K562 (cell line): ENCODE results near the gene DAP. TPM values are rescaled to one million over a fixed set of nuclear protein-coding genes. Genes with fewer than 3 reads are reported as not detected.

Experiments
- ATAC-seq: fragments of 200-7000 bp; cut with Tn5 transposase; 3 replicates; pipeline ENCODE4 v1.9.1; 2020; ENCODE audit warnings: moderate library complexity
- BruUV-seq: library from RNA; stranded (reverse); fragments of 400-500 nt; replicated peaks from 2 replicates; lab custom pipeline; 2021; lab: Mats Ljungman, UMichigan
- CTCF ChIA-PET: fragments of 300-600 bp; formaldehyde crosslinking; extraction: SDS; loops from one replicate; lab custom pipeline; 2021; ENCODE audit warnings: low intra/inter-chr PET ratio; lab: Yijun Ruan, JAX
- POLR2A ChIA-PET: fragments of 300-600, 350-650 bp; sonication (Branson Sonifier 250); formaldehyde crosslinking; extraction: SDS; loops from one replicate; lab custom pipeline; 2021; ENCODE audit warnings: antibody characterized with exemption, inconsistent platforms; lab: Yijun Ruan, JAX
- DNase-seq, 4 experiments: peaks; one replicate each; pipeline versions ENCODE4 v3.0.0 to v3.0.0-alpha.2; 2011 to 2018; ENCODE audit warnings: low spot score in 3 of 4, mixed read lengths in 3 of 4; ENCODE audit errors: extremely low read depth in 1 of 4
- FAIRE-seq: peaks from 2 replicates; lab custom pipeline; 2011; peaks lifted over from hg19 to GRCh38; lab: Jason Lieb, UNC
- H2AFZ ChIP-seq: 2 replicates; pipeline ENCODE4 v1.6.0; 2011; ENCODE audit warnings: low read depth, low read length, control low read depth, inconsistent platforms
- H3K27ac ChIP-seq: fragments of 200-600 bp; 3 replicates; pipeline ENCODE4 v1.8.0; 2011; ENCODE audit warnings: low read depth, mild to moderate bottlenecking, control low read depth, inconsistent platforms, low read length, moderate library complexity, mixed read lengths; ENCODE audit errors: extremely low read depth
- H3K27me3 ChIP-seq, 2 experiments: fragments of 300-600 bp in 1 of 2; 2 replicates in 1 of 2; 3 replicates in 1 of 2; pipeline versions ENCODE4 v1.6.0 to v1.8.0; 2011; ENCODE audit warnings: inconsistent platforms in 2 of 2, low read length in 2 of 2, mild to moderate bottlenecking in 1 of 2, mixed read lengths in 1 of 2, moderate library complexity in 1 of 2; ENCODE audit not compliant: control insufficient read depth in 2 of 2, insufficient read depth in 2 of 2
- H3K36me3 ChIP-seq: fragments of 300-600 bp; 3 replicates; pipeline ENCODE4 v1.8.0; 2011; ENCODE audit warnings: mild to moderate bottlenecking, low read length, inconsistent platforms; ENCODE audit not compliant: control insufficient read depth, insufficient read depth
- H3K4me1 ChIP-seq, 2 experiments: fragments of 200-600 bp in 1 of 2; replicated peaks in 1 of 2; 2 replicates in 1 of 2; 3 replicates in 1 of 2; pipeline versions ENCODE4 v1.5.1 to v1.8.0; 2011; ENCODE audit warnings: inconsistent platforms in 2 of 2, low read length in 2 of 2, mild to moderate bottlenecking in 1 of 2, mixed read lengths in 1 of 2, moderate library complexity in 1 of 2; ENCODE audit not compliant: control insufficient read depth in 2 of 2, insufficient read depth in 2 of 2
- H3K4me2 ChIP-seq: 2 replicates; pipeline ENCODE4 v1.6.1; 2011; ENCODE audit warnings: low read length, control low read depth, inconsistent platforms, mixed read lengths; ENCODE audit not compliant: insufficient read depth
- H3K4me3 ChIP-seq: fragments of 200-600 bp; sonication (generic), shearing (Covaris generic); 2 replicates; pipeline ENCODE4 v1.5.1; 2016; ENCODE audit warnings: control low read depth, inconsistent platforms
- H3K79me2 ChIP-seq: fragments of 200-600 bp; 3 replicates; pipeline ENCODE4 v1.8.0; 2011; ENCODE audit warnings: low read length, inconsistent platforms; ENCODE audit not compliant: control insufficient read depth, insufficient read depth
- H3K9ac ChIP-seq, 2 experiments: 2 replicates each; pipeline versions ENCODE4 v1.6.0 to v1.6.1; 2011; ENCODE audit warnings: low read depth in 2 of 2, low read length in 2 of 2, control low read depth in 1 of 2, inconsistent platforms in 1 of 2, mild to moderate bottlenecking in 1 of 2, mixed read lengths in 1 of 2; ENCODE audit not compliant: insufficient read depth in 1 of 2
- H3K9me1 ChIP-seq: one replicate; pipeline ENCODE4 v1.6.0; 2011; ENCODE audit warnings: inconsistent platforms, mild to moderate bottlenecking, low read length, moderate library complexity; ENCODE audit not compliant: control insufficient read depth, insufficient read depth
- H3K9me3 ChIP-seq: replicated peaks from 2 replicates; pipeline ENCODE4 v1.5.1; 2011; ENCODE audit warnings: low read depth, low read length, inconsistent platforms; ENCODE audit not compliant: control insufficient read depth, insufficient read depth
- H4K20me1 ChIP-seq: replicated peaks from 2 replicates; pipeline ENCODE4 v1.6.1; 2011; ENCODE audit warnings: low read length, inconsistent platforms, mixed read lengths; ENCODE audit not compliant: control insufficient read depth, insufficient read depth
- CREBBP ChIP-seq: IDR thresholded peaks from one replicate; pipeline ENCODE4 v1.6.1; 2012; ENCODE audit warnings: low read depth, mild to moderate bottlenecking, control low read depth, inconsistent platforms, low read length
- FOXJ3 ChIP-seq: sonication (generic); formaldehyde crosslinking; IDR thresholded peaks from 2 replicates; pipeline ENCODE4 v1.4.0; 2020; ENCODE audit warnings: mild to moderate bottlenecking, missing genetic modification reagents
- MBD1 ChIP-seq: fragments of 250-450 bp; sonication (Bioruptor Pico); IDR thresholded peaks from 2 replicates; pipeline ENCODE4 v1.8.0; 2022; ENCODE audit warnings: inconsistent platforms
- MTF1 ChIP-seq: fragments of 250-450 bp; sonication (Bioruptor Pico); IDR thresholded peaks from 2 replicates; pipeline ENCODE4 v1.9.0; 2021; ENCODE audit warnings: moderate library complexity, mild to moderate bottlenecking, inconsistent platforms, borderline replicate concordance
- NCOA1 ChIP-seq: fragments of 450-650 bp; IDR thresholded peaks from 2 replicates; pipeline ENCODE4 v1.6.1; 2016; ENCODE audit warnings: low read depth
- NUFIP1 ChIP-seq: fragments of 450-650 bp; IDR thresholded peaks from 2 replicates; pipeline ENCODE4 v1.6.1; 2018; ENCODE audit not compliant: partially characterized antibody
- RBBP5 ChIP-seq: fragments of 200-600 bp; sonication (generic); IDR thresholded peaks from 2 replicates; pipeline ENCODE4 v1.6.1; 2012; ENCODE audit warnings: borderline replicate concordance, mild to moderate bottlenecking, low read length, control low read depth, inconsistent platforms; ENCODE audit not compliant: insufficient read depth, poor library complexity, severe bottlenecking
- SP2 ChIP-seq: IDR thresholded peaks from 2 replicates; pipeline ENCODE4 v1.6.1; 2011; ENCODE audit warnings: mild to moderate bottlenecking, low read depth, low read length, moderate library complexity; ENCODE audit not compliant: poor library complexity, severe bottlenecking; ENCODE audit errors: extremely low read depth
- STAT6 ChIP-seq: sonication (generic); formaldehyde crosslinking; IDR thresholded peaks from 2 replicates; pipeline ENCODE4 v1.8.1; 2023; ENCODE audit warnings: mild to moderate bottlenecking, missing genetic modification reagents
- TEAD2 ChIP-seq: fragments of 450-650 bp; IDR thresholded peaks from 2 replicates; pipeline ENCODE4 v1.6.1; 2016; ENCODE audit warnings: missing genetic modification characterization, control low read depth, missing compliant biosample characterization
- TFAM ChIP-seq: fragments of 250-450 bp; sonication (Bioruptor Pico); conservative IDR thresholded peaks from 2 replicates; pipeline ENCODE4 v1.5.0; 2021; ENCODE audit warnings: mild to moderate bottlenecking, moderate library complexity
- ZNF184 ChIP-seq: sonication (generic); formaldehyde crosslinking; IDR thresholded peaks from 2 replicates; pipeline ENCODE4 v1.5.0; 2020; ENCODE audit warnings: missing genetic modification reagents
- ZNF431 ChIP-seq: sonication (generic); formaldehyde crosslinking; IDR thresholded peaks from 2 replicates; pipeline ENCODE4 v1.8.0; 2022; ENCODE audit warnings: mild to moderate bottlenecking, missing genetic modification reagents
- ZNF644 ChIP-seq: fragments of 200-800 bp; sonication (Bioruptor generic); IDR thresholded peaks from 2 replicates; pipeline ENCODE4 v1.6.1; 2016; ENCODE audit warnings: low read depth, missing genetic modification characterization, missing compliant biosample characterization
- WGBS: fragments of 100-300 bp; shearing (Covaris generic); methylation state at CpG from one replicate; pipeline ENCODE4 v1.1.6; 2016; ENCODE audit warnings: low coverage, mixed read lengths; ENCODE audit not compliant: insufficient coverage; ENCODE audit errors: missing lambda C conversion rate; 5-methylcytosine and 5-hydroxymethylcytosine counted together
- in situ Hi-C: fragments of 300-500 bp; cut with MboI; formaldehyde crosslinking; loops from 4 replicates; pipeline ENCODE4 v1.15.0; 2018; ENCODE audit warnings: inconsistent platforms, mixed read lengths
- intact Hi-C: fragments of 100-400 bp; cut with micrococcal nuclease; formaldehyde crosslinking; loops from 2 replicates; pipeline ENCODE4 v1.14.2; 2022
- polyA plus RNA-seq, 8 experiments: library from polyadenylated mRNA; depleted of rRNA in 4 of 8; stranded (reverse) in 5 of 8; unstranded in 3 of 8; fragments of >200 nt; fragmentation: Nextera tagmentation in 2 of 8; fragmentation: Illumina TruSeq in 1 of 8; extraction: Ambion mirVana in 2 of 8; extraction: Trizol in 1 of 8; gene quantifications; 2 replicates each; pipeline versions ENCODE4 v1.2.1 to v1.2.3, GENCODE V29; 2011 to 2014; ENCODE audit warnings: inconsistent platforms in 1 of 8, missing spikeins in 1 of 8
- total RNA-seq, 7 experiments: library from RNA; depleted of rRNA in 6 of 7; stranded (reverse); fragments of >200 nt in 6 of 7; fragmentation: Illumina TruSeq in 2 of 7; extraction: Trizol in 2 of 7; gene quantifications; 2 replicates each; pipeline versions ENCODE4 v1.2.1 to v1.2.3, GENCODE V29; 2011 to 2021; ENCODE audit warnings: low replicate concordance in 1 of 7
- TF ChIP-seq, protein P1 (sequence below): fragments of 250-450 bp; sonication (Bioruptor Pico); IDR thresholded peaks from 2 replicates; pipeline ENCODE4 v1.5.1; 2021; ENCODE audit warnings: mild to moderate bottlenecking

DAP gene
- total and polyA plus RNA-seq, 9 of the 15 experiments (the other 6 are each of a cell fraction or from before 2014, with no cell fraction given): 14.1 to 151 (median 34.5) TPM

DNA sequence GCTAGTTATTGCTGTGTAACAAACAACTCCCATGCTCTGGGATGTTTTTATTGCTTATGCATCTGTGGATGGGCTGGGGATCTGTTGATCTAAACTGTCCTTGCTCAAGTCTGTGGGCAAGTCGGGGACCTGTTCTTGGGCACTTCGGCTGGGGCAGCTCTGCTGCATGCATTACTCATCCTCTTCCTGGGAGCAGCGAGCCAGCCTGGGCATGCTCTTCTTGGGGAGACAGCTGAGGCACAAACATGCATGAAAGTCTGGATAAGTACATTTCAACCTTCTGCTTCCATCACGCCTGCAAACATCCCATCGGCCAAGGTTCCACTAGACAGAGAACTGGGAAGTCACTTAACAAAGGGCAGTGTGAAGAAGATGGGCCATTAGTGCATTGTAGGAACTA lies 130.9 kb downstream of the DAP start (continued):
- TF ChIP-seq FOXJ3: no peak
- TF ChIP-seq RBBP5: no peak
- TF ChIP-seq NUFIP1: no peak
- TF ChIP-seq STAT6 (CRISPR knock-in tag): no peak
- TF ChIP-seq ZNF431: no peak
- TF ChIP-seq ZNF644 (tag): no peak
- TF ChIP-seq, all 486 proteins: peak for 0

GRCh38 chr5:10629682-10630081 lies 131.4 kb downstream of the DAP start:
- ChIA-PET CTCF (interaction anchor here (3.5 kb wide), 1 partner anchor 177 kb away, joined by 69 read pairs; no protein-coding TSS in a partner anchor), POLR2A (interaction anchor here (0.9 kb wide), 1 partner anchor 88 kb away, joined by 4 read pairs; no protein-coding TSS in a partner anchor)
- Histone ChIP-seq H3K79me2 (no peaks in the 10 kb centered on the region), H3K4me2 (no peak overlapping the region), H3K9ac (no peak overlapping the region), H4K20me1 (no peaks in the 10 kb centered on the region), H3K4me3 (no peak overlapping the region), H2AFZ (no peak overlapping the region), H3K4me1 (peaks cover 3 to 15% of the 10 kb centered on the region in 2 experiments; a peak in 3 of 5 replicates), H3K27ac (no peak overlapping the region), H3K36me3 (no peaks in the 10 kb centered on the region), H3K27me3 (peaks cover 22 to 48% of the 10 kb centered on the region in 2 experiments), H3K9me3 (no peaks in the 10 kb centered on the region), H3K9me1 (peaks cover 3% of the 10 kb centered on the region)
- WGBS: 24% methylated on average over 5 of the region's 5 CpGs
- in situ Hi-C loops (loop anchor here (5.0 kb wide), 1 partner anchor 177 kb away; no protein-coding TSS in a partner anchor), intact Hi-C loops (no loop called here)
- no TSS peak for BruUV-seq
- DNase-seq: no peak
- no peak for ATAC-seq
- no peak for FAIRE-seq
- no peak for TF ChIP-seq ZNF184 (CRISPR knock-in tag)
- no peak for TF ChIP-seq SP2
- no peak for TF ChIP-seq NCOA1
- no peak for TF ChIP-seq TFAM (CRISPR knock-in tag)
- TF ChIP-seq, protein P1, sequence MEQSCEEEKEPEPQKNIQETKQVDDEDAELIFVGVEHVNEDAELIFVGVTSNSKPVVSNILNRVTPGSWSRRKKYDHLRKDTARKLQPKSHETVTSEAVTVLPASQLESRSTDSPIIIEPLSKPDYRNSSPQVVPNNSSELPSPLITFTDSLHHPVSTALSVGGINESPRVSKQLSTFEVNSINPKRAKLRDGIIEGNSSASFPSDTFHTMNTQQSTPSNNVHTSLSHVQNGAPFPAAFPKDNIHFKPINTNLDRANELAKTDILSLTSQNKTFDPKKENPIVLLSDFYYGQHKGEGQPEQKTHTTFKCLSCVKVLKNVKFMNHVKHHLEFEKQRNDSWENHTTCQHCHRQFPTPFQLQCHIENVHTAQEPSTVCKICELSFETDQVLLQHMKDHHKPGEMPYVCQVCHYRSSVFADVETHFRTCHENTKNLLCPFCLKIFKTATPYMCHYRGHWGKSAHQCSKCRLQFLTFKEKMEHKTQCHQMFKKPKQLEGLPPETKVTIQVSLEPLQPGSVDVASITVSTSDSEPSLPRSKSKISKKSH: no peak
- TF ChIP-seq CREBBP: no peak
- no peak for TF ChIP-seq MTF1 (CRISPR knock-in tag)
- TF ChIP-seq MBD1 (CRISPR knock-in tag): no peak
- no peak for TF ChIP-seq TEAD2 (tag)
